ENCODE data around the gene C1QL2. TPM values are rescaled to one million over a fixed set of nuclear protein-coding genes. Genes with fewer than 3 reads are reported as not detected.

The C1QL2 gene
- total RNA-seq, 1 experiment from 2014 or later, result not detected

- H3K4me2 ChIP-seq (ENCODE audit: low read length), result no peak overlapping the region
Observed at GRCh38 chr2:119206201-119206600, 47.6 kb upstream of the C1QL2 start.

GRCh38 chr2:119205001-119205706, 46.6 kb upstream of the C1QL2 start:
- BruUV-seq (replicated peaks), result no TSS peak
- Histone ChIP-seq H3K4me3 (replicated peaks in 1 of 2; ENCODE audit: low read depth in 1 of 2, low read length in 2 of 2) (no peak overlapping the region), H3K36me3 (ENCODE audit: control insufficient read depth in 1 of 2, insufficient read depth in 2 of 2, low read length in 2 of 2) (no peaks in the 10 kb centered on the region), H3K9me2 (ENCODE audit: insufficient read depth) (no peaks in the 10 kb centered on the region), H3K27me3 (ENCODE audit: insufficient read depth, low read length) (peaks cover 17% of the 10 kb centered on the region; the same call in 1 of the 2 replicates), H3K4me1 (ENCODE audit: control insufficient read depth in 1 of 2, insufficient read depth in 2 of 2, low read length in 2 of 2) (peaks cover 12% of the 10 kb centered on the region in 2 experiments), H3K27ac (ENCODE audit: low read depth, low read length) (no peak overlapping the region), H3K4me2 (ENCODE audit: low read length) (no peak overlapping the region), H2AFZ (ENCODE audit: low read depth, low read length, poor library complexity, severe bottlenecking) (no peak overlapping the region), H3K79me2 (ENCODE audit: insufficient read depth, low read length) (no peaks in the 10 kb centered on the region), H3K9ac (ENCODE audit: low read length) (no peak overlapping the region), H3K9me3 (ENCODE audit: control insufficient read depth in 1 of 2, insufficient read depth in 1 of 2, low read depth in 1 of 2, low read length in 2 of 2) (no peaks in the 10 kb centered on the region), H4K20me1 (ENCODE audit: insufficient read depth) (no peaks in the 10 kb centered on the region)
- ChIA-PET CTCF (no interaction called here), RAD21 (ENCODE audit: low non-redundant PET in 1 of 2, low total read pairs in 2 of 2, uncharacterized antibody in 2 of 2, unreplicated experiment in 2 of 2) (no interaction called here), POLR2A (no interaction called here)
- DNase-seq (ENCODE audit: low read depth, low spot score) (no peak), ATAC-seq (no peak)
- intact Hi-C loops (cut with micrococcal nuclease), result no loop called here
- TF ChIP-seq CEBPB (IDR thresholded peaks at IDR 0.05; ENCODE audit: low read depth) (no peak), EZH2phosphoT487 (IDR thresholded peaks at IDR 0.05; ENCODE audit: borderline replicate concordance) (no peak), TCF7L2 (IDR thresholded peaks at IDR 0.05; ENCODE audit: borderline replicate concordance, extremely low read depth, insufficient read depth, insufficient read length) (no peak)

More at GRCh38 chr2:119206201-119206600, 47.6 kb upstream of the C1QL2 start:
- BruUV-seq (replicated peaks), result no TSS peak
- no peak overlapping the region for H3K4me3 ChIP-seq (replicated peaks in 1 of 2; ENCODE audit: low read depth in 1 of 2, low read length in 2 of 2)
- no peak overlapping the region for H3K27ac ChIP-seq (ENCODE audit: low read depth, low read length)
- CTCF ChIA-PET, result no interaction called here
- H2AFZ ChIP-seq (ENCODE audit: low read depth, low read length, poor library complexity, severe bottlenecking), result no peak overlapping the region
- H3K79me2 ChIP-seq (ENCODE audit: insufficient read depth, low read length), result no peaks in the 10 kb centered on the region
- DNase-seq (ENCODE audit: low read depth, low spot score) (no peak), ATAC-seq (no peak)
- H3K9me2 ChIP-seq (ENCODE audit: insufficient read depth), result no peaks in the 10 kb centered on the region
- H3K4me1 ChIP-seq (ENCODE audit: control insufficient read depth in 1 of 2, insufficient read depth in 2 of 2, low read length in 2 of 2), result peaks cover 12% of the 10 kb centered on the region in 2 experiments
- intact Hi-C loops (cut with micrococcal nuclease), result no loop called here
- no peak for TF ChIP-seq CEBPB (IDR thresholded peaks at IDR 0.05; ENCODE audit: low read depth)
- no peak for TF ChIP-seq ZFX (IDR thresholded peaks at IDR 0.05)
- no peak for TF ChIP-seq MAX (IDR thresholded peaks at IDR 0.05)
- TF ChIP-seq SP1 (IDR thresholded peaks at IDR 0.05; ENCODE audit: low read depth), result no peak
- no peak for TF ChIP-seq RAD21 (IDR thresholded peaks at IDR 0.05; ENCODE audit: low read depth)
- no peak for TF ChIP-seq JUND (IDR thresholded peaks at IDR 0.05)
- no peaks in the 10 kb centered on the region for H3K36me3 ChIP-seq (ENCODE audit: control insufficient read depth in 1 of 2, insufficient read depth in 2 of 2, low read length in 2 of 2)
- H4K20me1 ChIP-seq (ENCODE audit: insufficient read depth), result no peaks in the 10 kb centered on the region
- H3K9me3 ChIP-seq (ENCODE audit: control insufficient read depth in 1 of 2, insufficient read depth in 1 of 2, low read depth in 1 of 2, low read length in 2 of 2), result no peaks in the 10 kb centered on the region
- POLR2A ChIA-PET, result interaction anchor here (1.2 kb wide), 1 partner anchor 20 kb away, joined by 3 read pairs; no protein-coding TSS in a partner anchor
- no peak overlapping the region for H3K9ac ChIP-seq (ENCODE audit: low read length)
- RAD21 ChIA-PET (ENCODE audit: low non-redundant PET in 1 of 2, low total read pairs in 2 of 2, uncharacterized antibody in 2 of 2, unreplicated experiment in 2 of 2), result no interaction called here
- peaks cover 24% of the 10 kb centered on the region for H3K27me3 ChIP-seq (ENCODE audit: insufficient read depth, low read length)
